HG03175 (cell line): ENCODE measurements around the gene CATSPER2.
A peak's percentile ranks its signal among the peaks of the same experiment; 100 is the strongest.
"Not testable (repeated sequence)": the region's sequence is repeated elsewhere in the genome, so short reads cannot be mapped to it uniquely, and the experiment has no call there.

Experiments
- ATAC-seq: cut with Tn5 transposase; IDR thresholded peaks from one replicate; pipeline ENCODE4 v1.9.1; 2021; ENCODE audit warnings: mild to moderate bottlenecking, moderate library complexity; ENCODE audit not compliant: unreplicated experiment

The CATSPER2 gene

DNA sequence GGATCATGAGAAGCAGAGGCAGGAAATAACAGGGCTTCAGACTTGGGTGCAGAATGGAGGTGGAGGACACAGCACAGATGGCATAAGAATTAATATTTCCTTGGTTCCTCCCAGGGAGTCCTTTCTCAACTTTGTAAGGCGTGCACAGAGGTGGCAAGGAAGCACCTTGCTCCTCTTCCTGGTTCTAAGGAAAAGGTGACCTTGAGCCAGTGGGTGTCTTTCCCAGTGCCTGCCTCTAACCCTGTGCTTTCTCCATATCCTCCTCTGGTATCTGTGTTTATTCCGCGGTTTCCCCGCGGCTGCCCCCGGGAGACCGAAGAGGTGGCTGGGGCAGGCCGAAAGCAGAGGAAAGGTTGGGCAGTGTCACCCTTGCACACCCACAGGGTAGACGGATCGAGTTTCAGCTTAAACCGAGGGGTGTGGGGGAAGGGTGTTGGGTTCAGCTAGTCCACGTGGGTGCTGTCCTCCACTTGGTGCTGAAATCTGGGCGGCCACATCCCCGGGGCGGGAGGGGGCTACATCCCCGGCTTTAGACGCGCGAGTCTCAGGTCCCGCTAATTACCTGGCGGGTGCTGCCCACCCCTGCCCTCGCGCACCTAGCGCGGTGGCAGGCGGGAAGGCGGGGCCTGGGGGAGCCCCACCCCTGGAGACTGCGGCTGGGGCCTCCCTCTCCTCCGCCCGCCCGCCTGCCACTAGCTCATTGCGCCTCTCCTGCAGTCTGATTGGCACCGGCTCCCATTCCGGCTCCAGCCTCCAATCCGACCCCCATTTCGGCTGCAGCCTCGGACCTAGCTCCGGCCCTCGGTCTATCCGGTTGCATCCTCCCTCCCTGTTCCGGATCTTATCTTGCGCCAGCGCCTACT lies 55.1 kb downstream of the CATSPER2 start, which contains the start of gene CKMT1B:
Gene CKMT1B (plus strand): TSS at position 700 of the 863 bp plus-strand sequence. CDS start 192 bp downstream, outside the sequence.
- not testable (repeated sequence) for ATAC-seq

DNA sequence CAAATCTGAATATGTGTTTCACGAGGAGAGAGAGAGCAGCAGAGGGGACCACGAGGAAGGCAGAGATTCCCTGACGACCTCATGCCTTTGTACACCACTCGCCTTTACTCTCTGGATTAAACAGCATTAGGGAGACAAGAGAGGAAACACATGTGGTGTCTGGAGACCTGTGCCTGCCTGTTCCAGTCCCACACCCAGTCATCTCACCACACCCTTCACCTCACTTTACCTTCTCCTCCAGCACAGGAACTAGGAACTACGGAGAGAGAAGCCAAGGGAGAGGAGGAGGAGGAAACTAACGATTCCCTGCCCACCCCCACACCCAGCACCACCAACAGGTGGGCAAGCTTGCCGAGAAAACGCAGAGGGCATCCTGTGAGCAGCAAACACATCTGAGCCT lies 55.8 kb downstream of the CATSPER2 start:
- ATAC-seq = not testable (repeated sequence)

DNA sequence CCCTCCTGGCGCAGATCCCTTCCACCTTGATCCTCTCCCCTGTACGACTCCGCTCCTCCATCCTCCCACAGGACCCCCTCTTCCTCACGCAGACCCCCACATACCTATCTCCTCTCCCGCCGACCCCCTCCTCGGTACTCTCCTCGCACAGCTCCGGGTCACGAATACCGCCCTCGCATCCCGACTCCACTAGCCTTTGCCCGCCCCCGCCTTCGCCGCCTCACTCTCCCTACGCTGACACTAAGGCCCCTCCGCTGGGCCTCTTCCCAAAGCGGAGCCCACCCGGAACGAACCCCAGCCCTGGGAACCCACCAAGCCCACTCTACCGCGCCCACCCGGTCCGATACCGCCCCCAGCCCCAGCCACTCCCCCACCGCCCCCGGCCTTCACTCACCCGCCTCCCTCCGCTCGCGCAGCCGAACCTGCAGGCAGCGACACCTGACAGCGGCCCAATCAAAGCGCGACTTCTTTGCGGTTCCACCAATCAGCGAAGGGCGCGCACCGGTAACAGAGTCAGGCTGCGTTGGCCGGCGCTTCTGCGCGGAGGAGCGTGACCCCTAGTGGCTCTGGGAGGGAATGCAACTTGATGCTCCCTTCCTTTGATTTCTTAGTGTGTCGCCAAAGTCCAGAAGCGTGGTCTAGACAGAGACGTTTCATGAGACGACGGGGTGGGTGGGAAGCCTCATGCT lies 58.7 kb downstream of the CATSPER2 start, which contains the start of gene PPIP5K1:
Gene PPIP5K1 (minus strand): TSS at position 431 of the 689 bp plus-strand sequence. CDS start 5,704 bp downstream, outside the sequence.
- peak; percentile 96 for ATAC-seq
